ENCODE data around the gene PEG3. TPM values are rescaled to one million over a fixed set of nuclear protein-coding genes. Genes with fewer than 3 reads are reported as not detected.

Gene PEG3
- total RNA-seq, 1 donor from 2014 or later: 5.7 TPM

GRCh38 chr19:56822755-56823154 is 17.8 kb downstream of the PEG3 start:
- Histone ChIP-seq H3K9me3 (no peaks in the 10 kb centered on the region), H3K36me3 (no peaks in the 10 kb centered on the region), H3K4me1 (no peaks in the 10 kb centered on the region), H3K4me3 (no peak overlapping the region), H3K27me3 (no peaks in the 10 kb centered on the region), H3K27ac (no peak overlapping the region)
- intact Hi-C loops (cut with DNase I): no loop called here
- ATAC-seq: no peak
- no peak for DNase-seq
- TF ChIP-seq CTCF (IDR thresholded peaks at IDR 0.05): no peak

- intact Hi-C loops (cut with DNase I): no loop called here
- Histone ChIP-seq H3K4me1 (no peaks in the 10 kb centered on the region), H3K9me3 (no peaks in the 10 kb centered on the region), H3K27me3 (no peaks in the 10 kb centered on the region), H3K36me3 (no peaks in the 10 kb centered on the region), H3K4me3 (no peak overlapping the region), H3K27ac (no peak overlapping the region)
- ATAC-seq (no peak), DNase-seq (no peak)
- no peak for TF ChIP-seq CTCF (IDR thresholded peaks at IDR 0.05)
Measured at GRCh38 chr19:56821675-56822074, 18.9 kb downstream of the PEG3 start.

GRCh38 chr19:56821209-56821608 is 19.3 kb downstream of the PEG3 start:
- Histone ChIP-seq H3K27me3 (no peaks in the 10 kb centered on the region), H3K4me1 (no peaks in the 10 kb centered on the region), H3K9me3 (no peaks in the 10 kb centered on the region), H3K4me3 (no peak overlapping the region), H3K36me3 (no peaks in the 10 kb centered on the region), H3K27ac (no peak overlapping the region)
- TF ChIP-seq CTCF (IDR thresholded peaks at IDR 0.05): no peak
- DNase-seq (no peak), ATAC-seq (no peak)
- intact Hi-C loops (cut with DNase I): no loop called here

GRCh38 chr19:56819166-56819565 is 21.4 kb downstream of the PEG3 start:
- Histone ChIP-seq H3K27me3 (no peaks in the 10 kb centered on the region), H3K36me3 (no peaks in the 10 kb centered on the region), H3K4me3 (no peak overlapping the region), H3K4me1 (no peaks in the 10 kb centered on the region), H3K27ac (no peak overlapping the region), H3K9me3 (no peaks in the 10 kb centered on the region)
- DNase-seq: no peak
- intact Hi-C loops (cut with DNase I): no loop called here
- no peak for TF ChIP-seq CTCF (IDR thresholded peaks at IDR 0.05)
- no peak for ATAC-seq

GRCh38 chr19:56814656-56815055 is 25.9 kb downstream of the PEG3 start:
- no peak overlapping the region for H3K4me3 ChIP-seq
- no peak for TF ChIP-seq CTCF (IDR thresholded peaks at IDR 0.05)
- no peaks in the 10 kb centered on the region for H3K9me3 ChIP-seq
- ATAC-seq (no peak), DNase-seq (no peak)
- intact Hi-C loops (cut with DNase I): no loop called here
- no peak overlapping the region for H3K27ac ChIP-seq
- H3K36me3 ChIP-seq: no peaks in the 10 kb centered on the region
- no peaks in the 10 kb centered on the region for H3K4me1 ChIP-seq
- H3K27me3 ChIP-seq: no peaks in the 10 kb centered on the region

GRCh38 chr19:56813531-56813930 is 27.0 kb downstream of the PEG3 start:
- no peak overlapping the region for H3K27ac ChIP-seq
- H3K36me3 ChIP-seq: no peaks in the 10 kb centered on the region
- no peak overlapping the region for H3K4me3 ChIP-seq
- no peaks in the 10 kb centered on the region for H3K9me3 ChIP-seq
- DNase-seq (no peak), ATAC-seq (no peak)
- H3K4me1 ChIP-seq: no peaks in the 10 kb centered on the region
- no peak for TF ChIP-seq CTCF (IDR thresholded peaks at IDR 0.05)
- no peaks in the 10 kb centered on the region for H3K27me3 ChIP-seq
- intact Hi-C loops (cut with DNase I): no loop called here

All from upper lobe of right lung (tissue), 1 donor.